Adrenal gland (tissue), 12 donors: Measurements from ENCODE around the gene CTAGE9. TPM values are rescaled to one million over a fixed set of nuclear protein-coding genes. Genes with fewer than 3 reads are reported as not detected.

Experiments used
- DNase-seq, 7 donors: peaks; one replicate each; pipeline ENCODE4 v3.0.0-alpha.2; 2019 to 2020
- H3K27ac ChIP-seq, 5 donors: fragments of 200-600 bp; sonication (generic) in 4 of 5; 1 replicate in 3 of 5; 2 replicates in 2 of 5; pipeline versions ENCODE4 v1.5.1 to v1.8.0; 2016 to 2020; ENCODE audit warnings: mild to moderate bottlenecking in 1 of 5
- H3K27me3 ChIP-seq: fragments of 200-600 bp; 2 replicates; pipeline ENCODE4 v1.8.0; 2021
- H3K36me3 ChIP-seq, 2 donors: fragments of 200-600 bp; replicated peaks in 1 of 2; 1 replicate in 1 of 2; 2 replicates in 1 of 2; pipeline versions ENCODE4 v1.5.1 to v1.8.0; 2018 to 2022
- H3K4me1 ChIP-seq, 2 donors: fragments of 200-600 bp; replicated peaks in 1 of 2; 1 replicate in 1 of 2; 2 replicates in 1 of 2; pipeline versions ENCODE4 v1.5.1 to v1.8.0; 2018 to 2021
- H3K4me3 ChIP-seq, 4 donors: fragments of 200-600 bp; sonication (generic) in 3 of 4; one replicate each; pipeline ENCODE4 v1.5.1; 2016 to 2018
- H3K9me3 ChIP-seq, 3 donors: fragments of 200-600 bp; sonication (generic) in 1 of 3; replicated peaks in 1 of 3; 1 replicate in 2 of 3; 2 replicates in 1 of 3; pipeline versions ENCODE4 v1.5.1 to v1.8.0; 2016 to 2021
- POLR2A ChIP-seq, 2 donors: fragments of 450-650 bp; IDR thresholded peaks; one replicate each; pipeline ENCODE4 v1.6.1; 2017; ENCODE audit warnings: antibody characterized with exemption in 2 of 2, mild to moderate bottlenecking in 2 of 2, moderate library complexity in 1 of 2
- WGBS, 4 donors: extraction: QIAGEN DNeasy Blood & Tissue Kit in 2 of 4; methylation state at CpG; one replicate each; pipeline versions ENCODE4 v1.1.5 to v1.1.7; 2013 to 2017; 5-methylcytosine and 5-hydroxymethylcytosine counted together
- intact Hi-C, 2 donors: fragments of 100-400 bp; cut with DNase I; formaldehyde crosslinking; loops; one replicate each; pipeline versions ENCODE4 v1.14.1 to v1.15.0; 2022 to 2023
- polyA plus RNA-seq, 3 donors: library from polyadenylated mRNA; stranded (reverse); fragments of 200-250 nt in 2 of 3; fragments of 350-450 nt in 1 of 3; fragmentation: Illumina TruSeq in 1 of 3; extraction: RNeasy Lipid Tissue Mini Kit (QIAGEN cat#74804) in 1 of 3; gene quantifications; one replicate each; pipeline ENCODE4 v1.2.3, GENCODE V29; 2013 to 2014
- total RNA-seq, 9 donors: library from RNA; depleted of rRNA in 4 of 9; stranded (reverse); fragments of >200 nt in 4 of 9; fragments of 120-200 nt in 1 of 9; fragmentation: NEBNext Ultra II Directional in 1 of 9; extraction: Animal tissue kit (Norgen Biotek cat#: 25700) in 1 of 9; gene quantifications; one replicate each; pipeline versions ENCODE4 v1.1.0 to v1.2.4, GENCODE V29; 2013 to 2023
- TF ChIP-seq, protein P1 (sequence below), 6 experiments: fragments of 450-650 bp in 4 of 6; fragments of 200-600 bp in 2 of 6; sonication (generic) in 1 of 6; IDR thresholded peaks; 1 replicate in 5 of 6; 2 replicates in 1 of 6; pipeline versions ENCODE4 v1.5.1 to v1.8.0; 2016 to 2021; ENCODE audit warnings: antibody characterized with exemption in 6 of 6, mild to moderate bottlenecking in 2 of 6, moderate library complexity in 1 of 6
- donor health status: healthy with polysubstance abuse.
- donor health status: Bipolar disorder and iron deficiency.
- donor health status: DM: yes; HTN: yes; CAD: no.
- donor health status: DM: no; HTN: no; CAD: no.
- donor health status: DM: no; HTN: no; CAD: no.
- donor health status: DM: yes; HTN: yes; CAD: no.

Gene CTAGE9
- total and polyA plus RNA-seq, 12 donors = not detected

DNA sequence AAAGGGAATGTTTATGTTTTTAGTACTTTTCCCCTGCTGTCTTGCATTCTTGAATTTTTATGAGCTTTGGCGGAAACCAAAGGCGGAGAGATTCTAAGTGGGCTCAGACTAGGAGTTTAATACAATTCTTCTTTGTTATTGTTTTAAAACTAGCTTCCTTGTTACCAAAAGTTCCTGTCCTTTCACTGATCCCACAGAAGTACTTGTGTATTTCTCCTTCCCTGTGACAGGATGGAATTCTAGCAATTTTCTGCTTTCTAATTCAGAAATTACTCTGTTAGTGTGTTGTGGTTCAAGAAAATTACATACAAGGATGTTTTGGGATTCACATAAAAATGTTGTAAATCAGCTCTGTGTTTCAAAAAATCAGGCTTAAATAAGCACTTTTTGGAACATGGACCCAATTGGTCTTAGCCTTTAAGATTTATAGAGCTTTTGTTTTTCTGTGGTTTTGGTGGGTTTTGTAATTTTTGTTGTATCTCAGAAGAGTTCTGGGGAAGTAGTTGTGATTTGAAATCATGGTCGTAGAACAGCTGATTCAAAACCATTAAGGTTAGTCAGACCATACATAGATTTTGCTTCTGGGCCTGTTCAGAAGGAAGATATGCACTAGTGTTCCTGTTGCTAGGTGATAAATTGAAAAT, 17.6 kb upstream of the CTAGE9 start:
- H3K9me3 ChIP-seq = no peaks in the 10 kb centered on the region
- no peak overlapping the region for H3K4me3 ChIP-seq
- DNase-seq = no peak
- no peaks in the 10 kb centered on the region for H3K4me1 ChIP-seq
- no peaks in the 10 kb centered on the region for H3K36me3 ChIP-seq
- no peak for TF ChIP-seq POLR2A (IDR thresholded peaks at IDR 0.05)
- TF ChIP-seq, protein P1, sequence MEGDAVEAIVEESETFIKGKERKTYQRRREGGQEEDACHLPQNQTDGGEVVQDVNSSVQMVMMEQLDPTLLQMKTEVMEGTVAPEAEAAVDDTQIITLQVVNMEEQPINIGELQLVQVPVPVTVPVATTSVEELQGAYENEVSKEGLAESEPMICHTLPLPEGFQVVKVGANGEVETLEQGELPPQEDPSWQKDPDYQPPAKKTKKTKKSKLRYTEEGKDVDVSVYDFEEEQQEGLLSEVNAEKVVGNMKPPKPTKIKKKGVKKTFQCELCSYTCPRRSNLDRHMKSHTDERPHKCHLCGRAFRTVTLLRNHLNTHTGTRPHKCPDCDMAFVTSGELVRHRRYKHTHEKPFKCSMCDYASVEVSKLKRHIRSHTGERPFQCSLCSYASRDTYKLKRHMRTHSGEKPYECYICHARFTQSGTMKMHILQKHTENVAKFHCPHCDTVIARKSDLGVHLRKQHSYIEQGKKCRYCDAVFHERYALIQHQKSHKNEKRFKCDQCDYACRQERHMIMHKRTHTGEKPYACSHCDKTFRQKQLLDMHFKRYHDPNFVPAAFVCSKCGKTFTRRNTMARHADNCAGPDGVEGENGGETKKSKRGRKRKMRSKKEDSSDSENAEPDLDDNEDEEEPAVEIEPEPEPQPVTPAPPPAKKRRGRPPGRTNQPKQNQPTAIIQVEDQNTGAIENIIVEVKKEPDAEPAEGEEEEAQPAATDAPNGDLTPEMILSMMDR (IDR thresholded peaks at IDR 0.05) = no peak
- intact Hi-C loops = no loop called here
- H3K27ac ChIP-seq = no peak overlapping the region
- 76 to 83% (median 77%) methylated on average over 3 of the region's 3 CpGs for WGBS, 4 donors
- no peaks in the 10 kb centered on the region for H3K27me3 ChIP-seq

GRCh38 chr6:131727868-131728267, 17.1 kb upstream of the CTAGE9 start:
- 78 to 87% (median 81%) methylated on average over 4 of the region's 4 CpGs for WGBS, 4 donors
- H3K27ac ChIP-seq = no peak overlapping the region
- TF ChIP-seq, protein P1 (IDR thresholded peaks at IDR 0.05) = no peak
- TF ChIP-seq POLR2A (IDR thresholded peaks at IDR 0.05) = no peak
- H3K36me3 ChIP-seq = no peaks in the 10 kb centered on the region
- DNase-seq = no peak
- H3K9me3 ChIP-seq = no peaks in the 10 kb centered on the region
- intact Hi-C loops = no loop called here
- no peaks in the 10 kb centered on the region for H3K27me3 ChIP-seq
- no peaks in the 10 kb centered on the region for H3K4me1 ChIP-seq
- H3K4me3 ChIP-seq = no peak overlapping the region

GRCh38 chr6:131727467-131727866, 16.6 kb upstream of the CTAGE9 start:
- TF ChIP-seq POLR2A (IDR thresholded peaks at IDR 0.05) = no peak
- TF ChIP-seq, protein P1 (IDR thresholded peaks at IDR 0.05) = no peak
- Histone ChIP-seq H3K4me1 (no peaks in the 10 kb centered on the region), H3K36me3 (no peaks in the 10 kb centered on the region), H3K4me3 (no peak overlapping the region), H3K9me3 (no peaks in the 10 kb centered on the region), H3K27me3 (no peaks in the 10 kb centered on the region), H3K27ac (no peak overlapping the region)
- WGBS, 4 donors = 93 to 98% (median 96%) methylated on average over 5 of the region's 5 CpGs
- intact Hi-C loops = no loop called here
- no peak for DNase-seq

DNA sequence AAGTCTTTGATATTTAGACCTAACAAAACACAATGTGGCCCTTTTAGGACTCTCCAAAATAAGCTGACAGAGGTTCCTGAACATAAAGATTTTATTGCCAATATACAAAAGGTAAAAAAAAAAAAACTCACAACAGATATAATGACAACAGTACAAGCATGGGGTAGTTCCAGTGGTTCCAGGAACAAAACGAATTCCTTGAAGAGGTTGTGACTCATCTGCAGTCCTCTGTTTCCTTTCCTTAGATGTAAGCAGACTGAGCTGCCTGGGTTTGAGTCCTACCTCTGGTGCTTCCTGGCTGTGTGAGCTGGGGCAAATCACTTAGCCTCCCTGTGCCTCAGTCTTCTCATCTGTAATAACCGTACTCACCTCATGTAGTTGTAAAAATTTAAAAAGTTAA, 13.3 kb upstream of the CTAGE9 start:
- no peak overlapping the region for H3K4me3 ChIP-seq
- no peak for DNase-seq
- 68 to 89% (median 80%) methylated on average over 2 of the region's 2 CpGs for WGBS, 4 donors
- no peaks in the 10 kb centered on the region for H3K4me1 ChIP-seq
- no peak overlapping the region for H3K27ac ChIP-seq
- no peaks in the 10 kb centered on the region for H3K27me3 ChIP-seq
- H3K9me3 ChIP-seq = no peaks in the 10 kb centered on the region
- H3K36me3 ChIP-seq = no peaks in the 10 kb centered on the region
- TF ChIP-seq, protein P1 (IDR thresholded peaks at IDR 0.05) = no peak
- no peak for TF ChIP-seq POLR2A (IDR thresholded peaks at IDR 0.05)
- intact Hi-C loops = no loop called here
